Testis (tissue), 2 donors: Measurements from ENCODE around the gene BRD9.
"Not testable (repeated sequence)": the region's sequence is repeated elsewhere in the genome, so short reads cannot be mapped to it uniquely, and the experiment has no call there.

ENCODE experiments used
- POLR2A ChIP-seq: fragments of 450-650 bp; IDR thresholded peaks from one replicate; pipeline ENCODE4 v1.6.1; 2017; ENCODE audit warnings: antibody characterized with exemption, mild to moderate bottlenecking, moderate library complexity
- TF ChIP-seq, protein P1 (sequence below), 3 experiments: fragments of 450-650 bp in 2 of 3; fragments of 200-600 bp in 1 of 3; sonication (generic) in 1 of 3; IDR thresholded peaks; one replicate each; pipeline ENCODE4 v1.5.1; 2016 to 2019; ENCODE audit warnings: antibody characterized with exemption in 3 of 3, mild to moderate bottlenecking in 2 of 3, moderate library complexity in 1 of 3

DNA sequence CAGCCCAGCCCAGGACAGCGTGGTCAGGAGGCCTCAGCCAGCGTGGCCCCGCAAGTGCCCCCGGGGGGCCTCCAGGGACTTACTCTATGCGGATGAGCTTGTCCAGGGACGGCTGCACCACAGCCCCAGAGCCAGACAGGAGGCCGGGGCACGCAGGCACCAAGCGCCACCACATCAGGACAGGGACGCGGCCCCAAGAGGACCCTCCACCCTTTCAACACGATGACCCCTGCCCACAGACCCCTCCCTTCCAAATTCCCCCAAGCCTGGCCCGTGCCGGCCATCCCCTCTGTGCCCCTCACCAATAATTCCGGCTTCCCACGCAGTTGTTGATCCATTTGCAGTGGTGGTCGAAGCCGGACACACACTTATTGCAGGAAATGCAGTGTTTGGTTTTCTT lies 45.4 kb downstream of the BRD9 start:
- TF ChIP-seq, protein P1, sequence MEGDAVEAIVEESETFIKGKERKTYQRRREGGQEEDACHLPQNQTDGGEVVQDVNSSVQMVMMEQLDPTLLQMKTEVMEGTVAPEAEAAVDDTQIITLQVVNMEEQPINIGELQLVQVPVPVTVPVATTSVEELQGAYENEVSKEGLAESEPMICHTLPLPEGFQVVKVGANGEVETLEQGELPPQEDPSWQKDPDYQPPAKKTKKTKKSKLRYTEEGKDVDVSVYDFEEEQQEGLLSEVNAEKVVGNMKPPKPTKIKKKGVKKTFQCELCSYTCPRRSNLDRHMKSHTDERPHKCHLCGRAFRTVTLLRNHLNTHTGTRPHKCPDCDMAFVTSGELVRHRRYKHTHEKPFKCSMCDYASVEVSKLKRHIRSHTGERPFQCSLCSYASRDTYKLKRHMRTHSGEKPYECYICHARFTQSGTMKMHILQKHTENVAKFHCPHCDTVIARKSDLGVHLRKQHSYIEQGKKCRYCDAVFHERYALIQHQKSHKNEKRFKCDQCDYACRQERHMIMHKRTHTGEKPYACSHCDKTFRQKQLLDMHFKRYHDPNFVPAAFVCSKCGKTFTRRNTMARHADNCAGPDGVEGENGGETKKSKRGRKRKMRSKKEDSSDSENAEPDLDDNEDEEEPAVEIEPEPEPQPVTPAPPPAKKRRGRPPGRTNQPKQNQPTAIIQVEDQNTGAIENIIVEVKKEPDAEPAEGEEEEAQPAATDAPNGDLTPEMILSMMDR (IDR thresholded peaks at IDR 0.05): not testable (repeated sequence)
- not testable (repeated sequence) for TF ChIP-seq POLR2A
